Stomach (tissue), 9 donors: ENCODE data around the gene ENOX1. TPM values are rescaled to one million over a fixed set of nuclear protein-coding genes. Genes with fewer than 3 reads are reported as not detected.

ENCODE experiments used
- DNase-seq, 2 donors: peaks; one replicate each; pipeline versions ENCODE4 v3.0.0 to v3.0.0-alpha.2; 2013 to 2019
- H3K27ac ChIP-seq, 5 donors: fragments of 200-600 bp in 4 of 5; sonication (generic) in 4 of 5; one replicate each; pipeline ENCODE4 v1.5.1; 2013 to 2019; ENCODE audit warnings: mild to moderate bottlenecking in 1 of 5, moderate library complexity in 1 of 5
- H3K27me3 ChIP-seq, 3 donors: fragments of 200-600 bp; sonication (generic); one replicate each; pipeline ENCODE4 v1.5.1; 2017 to 2019; ENCODE audit warnings: mixed run types in 1 of 3
- H3K36me3 ChIP-seq, 4 donors: fragments of 200-600 bp; sonication (generic); 1 replicate in 3 of 4; 2 replicates in 1 of 4; pipeline ENCODE4 v1.5.1; 2016 to 2019
- H3K4me1 ChIP-seq, 4 donors: fragments of 200-600 bp; sonication (generic); one replicate each; pipeline ENCODE4 v1.5.1; 2016 to 2019
- H3K4me3 ChIP-seq, 4 donors: fragments of 200-600 bp; sonication (generic) in 3 of 4; one replicate each; pipeline ENCODE4 v1.5.1; 2016 to 2019; ENCODE audit warnings: mild to moderate bottlenecking in 1 of 4
- H3K9me3 ChIP-seq, 4 donors: fragments of 200-600 bp; sonication (generic); one replicate each; pipeline ENCODE4 v1.5.1; 2016 to 2019
- EP300 ChIP-seq: sonication (generic); formaldehyde crosslinking; IDR thresholded peaks from one replicate; pipeline ENCODE4 v1.6.1; 2017; ENCODE audit warnings: antibody characterized with exemption
- POLR2A ChIP-seq, 4 donors: fragments of 450-650 bp; IDR thresholded peaks; one replicate each; pipeline ENCODE4 v1.6.1; 2016; ENCODE audit warnings: antibody characterized with exemption in 4 of 4, control low read depth in 2 of 4, mild to moderate bottlenecking in 1 of 4, moderate library complexity in 1 of 4
- POLR2AphosphoS5 ChIP-seq, 3 donors: sonication (generic); formaldehyde crosslinking; IDR thresholded peaks; one replicate each; pipeline ENCODE4 v1.6.1; 2016; ENCODE audit warnings: antibody characterized with exemption in 3 of 3
- WGBS, 5 donors: extraction: QIAGEN DNeasy Blood & Tissue Kit in 3 of 5; methylation state at CpG; one replicate each; pipeline versions ENCODE4 v1.1.5 to v1.1.7; 2013 to 2018; 5-methylcytosine and 5-hydroxymethylcytosine counted together
- intact Hi-C: fragments of 100-400 bp; cut with DNase I; formaldehyde crosslinking; loops from one replicate; pipeline ENCODE4 v1.15.1; 2023; ENCODE audit warnings: low total_unique reads
- polyA plus RNA-seq, 3 donors: library from polyadenylated mRNA; stranded (reverse); fragments of 200-250 nt; gene quantifications; one replicate each; pipeline ENCODE4 v1.2.3, GENCODE V29; 2013
- total RNA-seq, 5 donors: library from RNA; depleted of rRNA; stranded (reverse); fragments of >200 nt; gene quantifications; one replicate each; pipeline versions ENCODE4 v1.1.0 to v1.2.3, GENCODE V29; 2014 to 2016
- TF ChIP-seq, protein P1 (sequence below), 7 experiments: fragments of 450-650 bp in 4 of 7; fragments of 200-600 bp in 3 of 7; sonication (generic) in 3 of 7; IDR thresholded peaks; one replicate each; pipeline ENCODE4 v1.5.1; 2016 to 2019; ENCODE audit warnings: antibody characterized with exemption in 7 of 7, control low read depth in 2 of 7, mild to moderate bottlenecking in 1 of 7
- donor health status: healthy with polysubstance abuse.
- donor health status: Bipolar disorder and iron deficiency.
- donor health status: healthy.

ENOX1 gene
- total and polyA plus RNA-seq, 8 donors: 0.46 to 6.2 (median 1.4) TPM; not detected in 1

DNA sequence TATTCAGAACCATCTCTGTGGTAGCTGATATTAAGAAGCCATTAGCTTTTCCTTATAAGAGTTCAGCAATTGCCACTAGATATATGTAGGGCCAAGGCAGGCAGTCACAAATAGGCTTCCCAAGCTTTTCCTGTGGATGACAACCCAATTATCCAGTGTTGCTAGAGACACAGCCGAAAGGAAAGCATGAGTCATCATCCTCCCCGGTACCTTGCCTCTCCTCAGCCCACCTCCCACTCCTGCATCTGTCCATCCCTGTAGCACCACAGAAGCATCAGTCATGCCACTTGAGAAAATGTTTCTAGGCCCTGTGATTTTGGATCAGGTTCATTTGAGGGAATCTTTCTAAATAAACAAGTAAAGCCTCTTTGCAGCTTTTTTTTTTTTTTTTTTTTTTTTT is 559.1 kb downstream of the ENOX1 start:
- Histone ChIP-seq H3K4me3 (no peak overlapping the region), H3K36me3 (no peaks in the 10 kb centered on the region), H3K27ac (no peak overlapping the region), H3K4me1 (peaks cover 0 to 4% (median 2%) of the 10 kb centered on the region in 4 donors), H3K27me3 (no peaks in the 10 kb centered on the region), H3K9me3 (no peaks in the 10 kb centered on the region)
- intact Hi-C loops: no loop called here
- TF ChIP-seq EP300 (no peak), POLR2A (IDR thresholded peaks at IDR 0.05) (no peak), POLR2AphosphoS5 (IDR thresholded peaks at IDR 0.05) (no peak)
- TF ChIP-seq, protein P1, sequence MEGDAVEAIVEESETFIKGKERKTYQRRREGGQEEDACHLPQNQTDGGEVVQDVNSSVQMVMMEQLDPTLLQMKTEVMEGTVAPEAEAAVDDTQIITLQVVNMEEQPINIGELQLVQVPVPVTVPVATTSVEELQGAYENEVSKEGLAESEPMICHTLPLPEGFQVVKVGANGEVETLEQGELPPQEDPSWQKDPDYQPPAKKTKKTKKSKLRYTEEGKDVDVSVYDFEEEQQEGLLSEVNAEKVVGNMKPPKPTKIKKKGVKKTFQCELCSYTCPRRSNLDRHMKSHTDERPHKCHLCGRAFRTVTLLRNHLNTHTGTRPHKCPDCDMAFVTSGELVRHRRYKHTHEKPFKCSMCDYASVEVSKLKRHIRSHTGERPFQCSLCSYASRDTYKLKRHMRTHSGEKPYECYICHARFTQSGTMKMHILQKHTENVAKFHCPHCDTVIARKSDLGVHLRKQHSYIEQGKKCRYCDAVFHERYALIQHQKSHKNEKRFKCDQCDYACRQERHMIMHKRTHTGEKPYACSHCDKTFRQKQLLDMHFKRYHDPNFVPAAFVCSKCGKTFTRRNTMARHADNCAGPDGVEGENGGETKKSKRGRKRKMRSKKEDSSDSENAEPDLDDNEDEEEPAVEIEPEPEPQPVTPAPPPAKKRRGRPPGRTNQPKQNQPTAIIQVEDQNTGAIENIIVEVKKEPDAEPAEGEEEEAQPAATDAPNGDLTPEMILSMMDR (IDR thresholded peaks at IDR 0.05): no peak
- no peak for DNase-seq
- 34 to 69% (median 40%) methylated on average over 2 of the region's 2 CpGs for WGBS, 5 donors

DNA sequence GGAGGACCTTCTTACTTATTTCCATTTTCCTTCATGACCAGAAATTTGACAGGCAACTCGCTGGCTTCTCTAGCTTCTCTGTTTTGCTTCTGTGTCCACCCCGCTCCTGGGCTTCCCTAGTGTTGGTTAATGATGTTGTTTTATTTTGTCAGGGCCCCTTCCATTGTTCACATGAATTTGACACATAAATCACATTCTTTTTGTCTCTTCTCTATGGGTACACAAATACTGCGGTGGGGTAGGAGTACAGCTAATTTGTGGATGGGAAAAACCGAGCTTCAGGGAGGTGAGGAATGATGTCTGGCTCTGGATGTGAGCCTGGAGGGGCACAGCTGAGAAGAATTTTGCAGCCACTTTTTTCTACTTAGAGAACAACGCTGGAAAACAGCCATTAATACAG is 563.6 kb downstream of the ENOX1 start:
- WGBS, 5 donors: 74 to 83% (median 79%) methylated on average over 5 of the region's 5 CpGs
- no peak overlapping the region for H3K27ac ChIP-seq
- no peaks in the 10 kb centered on the region for H3K9me3 ChIP-seq
- no peaks in the 10 kb centered on the region for H3K36me3 ChIP-seq
- no peaks in the 10 kb centered on the region for H3K4me1 ChIP-seq
- TF ChIP-seq POLR2A (IDR thresholded peaks at IDR 0.05): no peak
- TF ChIP-seq, protein P1 (IDR thresholded peaks at IDR 0.05): no peak
- no peak for TF ChIP-seq POLR2AphosphoS5 (IDR thresholded peaks at IDR 0.05)
- TF ChIP-seq EP300: no peak
- DNase-seq: no peak
- intact Hi-C loops: no loop called here
- no peaks in the 10 kb centered on the region for H3K27me3 ChIP-seq
- no peak overlapping the region for H3K4me3 ChIP-seq

DNA sequence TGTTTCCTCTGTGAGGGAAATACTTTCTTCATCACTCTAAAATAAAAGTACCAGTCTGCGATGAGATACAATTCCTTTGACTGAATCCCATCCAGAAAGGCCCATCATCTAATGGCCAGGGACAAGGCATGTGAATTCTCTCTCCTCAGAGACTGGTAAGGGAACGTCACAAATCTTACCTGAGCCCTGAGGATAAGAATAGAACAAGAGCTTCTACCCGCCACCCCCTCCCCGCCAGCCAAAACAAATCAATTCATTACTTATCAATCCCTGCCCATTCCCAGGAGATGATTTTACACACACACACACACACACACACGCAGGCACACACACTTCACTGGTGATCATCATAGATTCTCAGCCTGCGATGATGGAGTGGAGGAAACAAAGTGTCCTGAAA is 564.7 kb downstream of the ENOX1 start:
- 75 to 85% (median 80%) methylated on average over 6 of the region's 6 CpGs for WGBS, 5 donors
- Histone ChIP-seq H3K4me1 (no peaks in the 10 kb centered on the region), H3K27ac (no peak overlapping the region), H3K9me3 (no peaks in the 10 kb centered on the region), H3K4me3 (no peak overlapping the region), H3K27me3 (no peaks in the 10 kb centered on the region), H3K36me3 (no peaks in the 10 kb centered on the region)
- intact Hi-C loops: no loop called here
- no peak for DNase-seq
- TF ChIP-seq POLR2AphosphoS5 (IDR thresholded peaks at IDR 0.05) (no peak), POLR2A (IDR thresholded peaks at IDR 0.05) (no peak), EP300 (no peak)
- TF ChIP-seq, protein P1 (IDR thresholded peaks at IDR 0.05): no peak

DNA sequence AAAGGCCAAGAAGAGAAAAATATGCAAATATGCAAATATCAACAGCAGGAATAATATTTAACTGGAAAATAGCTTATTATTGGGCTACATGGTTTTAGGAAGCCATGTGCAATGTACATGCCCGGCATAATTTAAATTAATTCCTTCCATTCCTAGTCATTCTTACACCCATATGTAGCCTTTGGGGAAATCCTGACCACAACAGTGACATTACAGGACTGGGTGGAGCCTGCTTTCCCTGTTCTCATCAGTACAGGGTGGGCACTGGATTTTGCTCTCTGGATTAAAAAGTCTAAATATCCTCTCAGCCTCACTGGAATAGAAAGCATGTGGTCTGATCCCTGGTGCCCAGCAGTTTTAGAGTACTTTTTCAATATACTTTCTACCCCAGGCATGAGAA is 565.2 kb downstream of the ENOX1 start:
- Histone ChIP-seq H3K27me3 (no peaks in the 10 kb centered on the region), H3K4me1 (no peaks in the 10 kb centered on the region), H3K9me3 (no peaks in the 10 kb centered on the region), H3K4me3 (no peak overlapping the region), H3K27ac (no peak overlapping the region), H3K36me3 (no peaks in the 10 kb centered on the region)
- 85 to 94% (median 91%) methylated on average over 1 of the region's 1 CpG for WGBS, 5 donors
- DNase-seq: no peak
- intact Hi-C loops: no loop called here
- TF ChIP-seq POLR2A (IDR thresholded peaks at IDR 0.05): no peak
- TF ChIP-seq POLR2AphosphoS5 (IDR thresholded peaks at IDR 0.05): no peak
- no peak for TF ChIP-seq EP300
- TF ChIP-seq, protein P1 (IDR thresholded peaks at IDR 0.05): no peak
